T-helper 17 cell (primary cell): ENCODE data around the gene XRCC2. TPM values are rescaled to one million over a fixed set of nuclear protein-coding genes. Genes with fewer than 3 reads are reported as not detected.

Experiments
- ATAC-seq: fragments of 150-1000 bp; cut with Tn5 transposase; 2 replicates; pipeline ENCODE4 v1.10.0; 2021; ENCODE audit warnings: mild to moderate bottlenecking, moderate library complexity
- DNase-seq, 3 donors: peaks; one replicate each; pipeline versions ENCODE4 v3.0.0 to v3.0.0-alpha.2; 2020 to 2021
- H3K9me3 ChIP-seq: one replicate; pipeline ENCODE4 v1.7.0; 2013; ENCODE audit warnings: low read length, mild to moderate bottlenecking; ENCODE audit not compliant: control insufficient read depth, poor library complexity, severe bottlenecking
- H3K27ac Mint-ChIP-seq: one replicate; pipeline ENCODE4 v1.8.0; 2022; ENCODE audit warnings: mild to moderate bottlenecking, moderate library complexity, mixed read lengths
- H3K27me3 Mint-ChIP-seq: one replicate; pipeline ENCODE4 v1.8.0; 2022; ENCODE audit warnings: mixed read lengths
- H3K36me3 Mint-ChIP-seq: one replicate; pipeline ENCODE4 v1.8.0; 2022; ENCODE audit warnings: low read depth, mixed read lengths
- H3K4me1 Mint-ChIP-seq: one replicate; pipeline ENCODE4 v1.8.0; 2022; ENCODE audit warnings: mild to moderate bottlenecking, mixed read lengths
- H3K4me3 Mint-ChIP-seq: one replicate; pipeline ENCODE4 v1.8.0; 2022; ENCODE audit warnings: mild to moderate bottlenecking, moderate library complexity, mixed read lengths
- total RNA-seq, 4 donors: library from RNA in 2 of 4; stranded (reverse) in 2 of 4; gene quantifications; one replicate each; pipeline ENCODE4 v1.2.3 and lab custom pipeline; 2022 to 2026

Gene XRCC2
- total RNA-seq, 2 donors from 2014 or later, result 0.25 to 0.50 TPM

- H3K27me3 Mint-ChIP-seq, result no peaks in the 10 kb centered on the region
- H3K27ac Mint-ChIP-seq, result no peak overlapping the region
- ATAC-seq, result no peak
Observed at GRCh38 chr7:152677808-152678670, 2.1 kb upstream of the XRCC2 start.

GRCh38 chr7:152674860-152675758 lies 832 bp downstream of the XRCC2 start:
- DNase-seq (no peak), ATAC-seq (no peak)
- H3K27me3 Mint-ChIP-seq, result no peaks in the 10 kb centered on the region
- peaks cover 13% of the 10 kb centered on the region for H3K4me1 Mint-ChIP-seq
- H3K27ac Mint-ChIP-seq, result peak overlapping the region; percentile 90
- no peaks in the 10 kb centered on the region for H3K9me3 ChIP-seq
- peak overlapping the region; percentile 99 for H3K4me3 Mint-ChIP-seq
- H3K36me3 Mint-ChIP-seq, result peaks cover 2% of the 10 kb centered on the region

More at GRCh38 chr7:152677808-152678670, 2.1 kb upstream of the XRCC2 start:
- Mint-ChIP-seq H3K4me3 (peak overlapping the region; percentile 10), H3K36me3 (peaks cover 2% of the 10 kb centered on the region), H3K4me1 (peaks cover 13% of the 10 kb centered on the region)
- H3K9me3 ChIP-seq, result no peaks in the 10 kb centered on the region
- no peak for DNase-seq

- H3K9me3 ChIP-seq, result no peaks in the 10 kb centered on the region
- ATAC-seq (no peak), DNase-seq (no peak)
- Mint-ChIP-seq H3K4me1 (peaks cover 13% of the 10 kb centered on the region), H3K27me3 (no peaks in the 10 kb centered on the region), H3K27ac (no peak overlapping the region), H3K4me3 (no peak overlapping the region), H3K36me3 (peaks cover 2% of the 10 kb centered on the region)
Observed at GRCh38 chr7:152673897-152674296, 2.0 kb downstream of the XRCC2 start.

- peaks cover 13% of the 10 kb centered on the region for H3K4me1 Mint-ChIP-seq
- H3K4me3 Mint-ChIP-seq, result no peak overlapping the region
- no peaks in the 10 kb centered on the region for H3K9me3 ChIP-seq
- DNase-seq (no peak), ATAC-seq (no peak)
- H3K36me3 Mint-ChIP-seq, result peaks cover 2% of the 10 kb centered on the region
- H3K27ac Mint-ChIP-seq, result no peak overlapping the region
- no peaks in the 10 kb centered on the region for H3K27me3 Mint-ChIP-seq
Observed at GRCh38 chr7:152672626-152673025, 3.3 kb downstream of the XRCC2 start.

GRCh38 chr7:152669758-152670157 lies 6.2 kb downstream of the XRCC2 start:
- ATAC-seq, result no peak
- Mint-ChIP-seq H3K4me1 (peaks cover under 1% of the 10 kb centered on the region), H3K4me3 (no peak overlapping the region), H3K27me3 (no peaks in the 10 kb centered on the region), H3K27ac (no peak overlapping the region), H3K36me3 (no peaks in the 10 kb centered on the region)
- H3K9me3 ChIP-seq, result no peaks in the 10 kb centered on the region
- no peak for DNase-seq

- H3K27me3 Mint-ChIP-seq, result no peaks in the 10 kb centered on the region
- no peak for DNase-seq
- H3K9me3 ChIP-seq, result no peaks in the 10 kb centered on the region
- H3K4me3 Mint-ChIP-seq, result no peak overlapping the region
- H3K36me3 Mint-ChIP-seq, result no peaks in the 10 kb centered on the region
- no peaks in the 10 kb centered on the region for H3K4me1 Mint-ChIP-seq
- no peak for ATAC-seq
- no peak overlapping the region for H3K27ac Mint-ChIP-seq
Observed at GRCh38 chr7:152668975-152669374, 7.0 kb downstream of the XRCC2 start.

GRCh38 chr7:152667958-152668357 lies 8.0 kb downstream of the XRCC2 start:
- Mint-ChIP-seq H3K36me3 (no peaks in the 10 kb centered on the region), H3K27ac (no peak overlapping the region), H3K4me3 (no peak overlapping the region), H3K27me3 (no peaks in the 10 kb centered on the region), H3K4me1 (no peaks in the 10 kb centered on the region)
- DNase-seq (no peak), ATAC-seq (no peak)
- no peaks in the 10 kb centered on the region for H3K9me3 ChIP-seq

GRCh38 chr7:152666078-152666477 lies 9.9 kb downstream of the XRCC2 start:
- peak overlapping the region; percentile 51 for H3K27ac Mint-ChIP-seq
- H3K27me3 Mint-ChIP-seq, result no peaks in the 10 kb centered on the region
- no peaks in the 10 kb centered on the region for H3K4me1 Mint-ChIP-seq
- ATAC-seq (no peak), DNase-seq (no peak)
- no peak overlapping the region for H3K4me3 Mint-ChIP-seq
- no peaks in the 10 kb centered on the region for H3K9me3 ChIP-seq
- H3K36me3 Mint-ChIP-seq, result no peaks in the 10 kb centered on the region

GRCh38 chr7:152664636-152665035 lies 11.3 kb downstream of the XRCC2 start:
- Mint-ChIP-seq H3K27ac (no peak overlapping the region), H3K27me3 (no peaks in the 10 kb centered on the region), H3K36me3 (no peaks in the 10 kb centered on the region), H3K4me1 (no peaks in the 10 kb centered on the region), H3K4me3 (no peak overlapping the region)
- no peak for ATAC-seq
- no peaks in the 10 kb centered on the region for H3K9me3 ChIP-seq
- DNase-seq, result no peak

- Mint-ChIP-seq H3K4me3 (no peak overlapping the region), H3K27me3 (no peaks in the 10 kb centered on the region), H3K27ac (no peak overlapping the region), H3K4me1 (no peaks in the 10 kb centered on the region), H3K36me3 (no peaks in the 10 kb centered on the region)
- DNase-seq (no peak), ATAC-seq (no peak)
- H3K9me3 ChIP-seq, result no peaks in the 10 kb centered on the region
Observed at GRCh38 chr7:152663931-152664330, 12.0 kb downstream of the XRCC2 start.

- Mint-ChIP-seq H3K4me1 (no peaks in the 10 kb centered on the region), H3K36me3 (no peaks in the 10 kb centered on the region), H3K27me3 (no peaks in the 10 kb centered on the region), H3K27ac (no peak overlapping the region), H3K4me3 (no peak overlapping the region)
- no peaks in the 10 kb centered on the region for H3K9me3 ChIP-seq
- ATAC-seq, result no peak
- no peak for DNase-seq
Observed at GRCh38 chr7:152663148-152663740, 12.7 kb downstream of the XRCC2 start.

GRCh38 chr7:152661479-152661878 lies 14.5 kb downstream of the XRCC2 start:
- Mint-ChIP-seq H3K27ac (no peak overlapping the region), H3K4me1 (no peaks in the 10 kb centered on the region), H3K27me3 (no peaks in the 10 kb centered on the region), H3K36me3 (no peaks in the 10 kb centered on the region), H3K4me3 (no peak overlapping the region)
- no peak for DNase-seq
- H3K9me3 ChIP-seq, result no peaks in the 10 kb centered on the region
- ATAC-seq, result no peak

GRCh38 chr7:152660021-152660420 lies 15.9 kb downstream of the XRCC2 start:
- ATAC-seq (no peak), DNase-seq (no peak)
- Mint-ChIP-seq H3K4me1 (no peaks in the 10 kb centered on the region), H3K27me3 (no peaks in the 10 kb centered on the region), H3K36me3 (no peaks in the 10 kb centered on the region), H3K27ac (peak overlapping the region; percentile 34), H3K4me3 (no peak overlapping the region)
- no peaks in the 10 kb centered on the region for H3K9me3 ChIP-seq
